DND-41 (cell line): ENCODE results near the gene PRR29.

ENCODE experiments used
- ATAC-seq: fragments of 200-7000 bp; cut with Tn5 transposase; 3 replicates; pipeline ENCODE4 v1.9.1; 2021; ENCODE audit warnings: low read depth; ENCODE audit not compliant: insufficient read depth
- DNase-seq: peaks from one replicate; pipeline ENCODE4 v3.0.0-alpha.2; 2020
- H2AFZ ChIP-seq: 2 replicates; pipeline ENCODE4 v1.6.0; 2012; ENCODE audit warnings: low read depth, low read length
- H3K27ac ChIP-seq: 2 replicates; pipeline ENCODE4 v1.5.1; 2012; ENCODE audit warnings: low read length, inconsistent platforms
- H3K27me3 ChIP-seq: fragments of 200-600 bp; sonication (generic); 2 replicates; pipeline ENCODE4 v1.6.0; 2012; ENCODE audit warnings: low read length, mild to moderate bottlenecking, inconsistent platforms; ENCODE audit not compliant: insufficient read depth, poor library complexity
- H3K36me3 ChIP-seq: 2 replicates; pipeline ENCODE4 v1.5.1; 2012; ENCODE audit warnings: low read length, inconsistent platforms; ENCODE audit not compliant: insufficient read depth
- H3K4me1 ChIP-seq: 2 replicates; pipeline ENCODE4 v1.5.1; 2012; ENCODE audit warnings: mild to moderate bottlenecking, low read length; ENCODE audit not compliant: insufficient read depth
- H3K4me2 ChIP-seq: 2 replicates; pipeline ENCODE4 v1.6.0; 2012; ENCODE audit warnings: mild to moderate bottlenecking, moderate library complexity, low read length, inconsistent platforms; ENCODE audit not compliant: insufficient read depth
- H3K4me3 ChIP-seq, 2 experiments: fragments of 200-600 bp in 1 of 2; shearing (Covaris generic) in 1 of 2; 2 replicates each; pipeline ENCODE4 v1.5.1; 2012 to 2016; ENCODE audit warnings: inconsistent platforms in 2 of 2, low read length in 2 of 2, mild to moderate bottlenecking in 2 of 2, low read depth in 1 of 2, moderate library complexity in 1 of 2
- H3K79me2 ChIP-seq: 2 replicates; pipeline ENCODE4 v1.6.0; 2012; ENCODE audit warnings: low read length, inconsistent platforms; ENCODE audit not compliant: insufficient read depth
- H3K9ac ChIP-seq: 2 replicates; pipeline ENCODE4 v1.6.0; 2012; ENCODE audit warnings: low read depth, mild to moderate bottlenecking, inconsistent platforms, low read length, moderate library complexity
- H3K9me3 ChIP-seq: 2 replicates; pipeline ENCODE4 v1.5.1; 2012; ENCODE audit warnings: low read length, moderate library complexity, mild to moderate bottlenecking, inconsistent platforms; ENCODE audit not compliant: insufficient read depth, severe bottlenecking
- H4K20me1 ChIP-seq: 2 replicates; pipeline ENCODE4 v1.6.0; 2012; ENCODE audit warnings: low read length; ENCODE audit not compliant: insufficient read depth
- EZH2 ChIP-seq: IDR thresholded peaks from 3 replicates; pipeline ENCODE4 v1.6.1; 2012; ENCODE audit warnings: borderline replicate concordance, low read depth, mild to moderate bottlenecking, moderate library complexity, low read length, inconsistent platforms; ENCODE audit not compliant: severe bottlenecking
- TF ChIP-seq, protein P1 (sequence below): IDR thresholded peaks from 2 replicates; pipeline ENCODE4 v1.5.1; 2012; ENCODE audit warnings: borderline replicate concordance, low read length, moderate library complexity, mild to moderate bottlenecking; ENCODE audit not compliant: poor library complexity, severe bottlenecking; ENCODE audit errors: extremely low read depth

PRR29 gene

GRCh38 chr17:63998050-63998720 is at the start of gene PRR29:
Gene PRR29, plus strand, starts transcription at chr17:63998351. Its CDS starts 14 bp downstream, at chr17:63998365.
- Histone ChIP-seq H3K27ac (no peak within 1 kb of the TSS), H3K4me2 (peak within 1 kb of the TSS; percentile 92), H3K79me2 (no peaks in the 10 kb centered on the region), H3K4me3 (peak within 1 kb of the TSS; percentile 10 to 64; a peak in 3 of 4 replicates), H3K36me3 (peaks cover 10% of the 10 kb centered on the region), H3K9me3 (no peaks in the 10 kb centered on the region), H4K20me1 (no peaks in the 10 kb centered on the region), H3K27me3 (no peaks in the 10 kb centered on the region), H3K4me1 (peaks cover 22% of the 10 kb centered on the region), H2AFZ (peak within 1 kb of the TSS; percentile 85), H3K9ac (peak within 1 kb of the TSS; percentile 55)
- no peak for TF ChIP-seq EZH2
- TF ChIP-seq, protein P1, sequence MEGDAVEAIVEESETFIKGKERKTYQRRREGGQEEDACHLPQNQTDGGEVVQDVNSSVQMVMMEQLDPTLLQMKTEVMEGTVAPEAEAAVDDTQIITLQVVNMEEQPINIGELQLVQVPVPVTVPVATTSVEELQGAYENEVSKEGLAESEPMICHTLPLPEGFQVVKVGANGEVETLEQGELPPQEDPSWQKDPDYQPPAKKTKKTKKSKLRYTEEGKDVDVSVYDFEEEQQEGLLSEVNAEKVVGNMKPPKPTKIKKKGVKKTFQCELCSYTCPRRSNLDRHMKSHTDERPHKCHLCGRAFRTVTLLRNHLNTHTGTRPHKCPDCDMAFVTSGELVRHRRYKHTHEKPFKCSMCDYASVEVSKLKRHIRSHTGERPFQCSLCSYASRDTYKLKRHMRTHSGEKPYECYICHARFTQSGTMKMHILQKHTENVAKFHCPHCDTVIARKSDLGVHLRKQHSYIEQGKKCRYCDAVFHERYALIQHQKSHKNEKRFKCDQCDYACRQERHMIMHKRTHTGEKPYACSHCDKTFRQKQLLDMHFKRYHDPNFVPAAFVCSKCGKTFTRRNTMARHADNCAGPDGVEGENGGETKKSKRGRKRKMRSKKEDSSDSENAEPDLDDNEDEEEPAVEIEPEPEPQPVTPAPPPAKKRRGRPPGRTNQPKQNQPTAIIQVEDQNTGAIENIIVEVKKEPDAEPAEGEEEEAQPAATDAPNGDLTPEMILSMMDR, result no peak
- ATAC-seq, result peak; percentile 96
- DNase-seq, result peak; percentile 86

GRCh38 chr17:63948521-63948920 is 49.6 kb upstream of the PRR29 start:
- Histone ChIP-seq H3K4me2 (no peak overlapping the region), H3K27ac (no peak overlapping the region), H3K9ac (no peak overlapping the region), H3K9me3 (no peaks in the 10 kb centered on the region), H4K20me1 (no peaks in the 10 kb centered on the region), H3K79me2 (no peaks in the 10 kb centered on the region), H3K4me3 (no peak overlapping the region), H3K36me3 (no peaks in the 10 kb centered on the region), H3K4me1 (peaks cover 4% of the 10 kb centered on the region; the same call in 1 of the 2 replicates), H2AFZ (no peak overlapping the region), H3K27me3 (no peaks in the 10 kb centered on the region)
- TF ChIP-seq, protein P1, result no peak
- no peak for TF ChIP-seq EZH2
- DNase-seq (no peak), ATAC-seq (no peak)

- H4K20me1 ChIP-seq, result 0 out of 2 replicates have a peak, but pooled peaks cover under 1% of the 10 kb centered on the region
- ATAC-seq (no peak), DNase-seq (no peak)
- H3K27ac ChIP-seq, result no peak overlapping the region
- H3K9ac ChIP-seq, result no peak overlapping the region
- H3K79me2 ChIP-seq, result no peaks in the 10 kb centered on the region
- TF ChIP-seq, protein P1, result no peak
- no peak for TF ChIP-seq EZH2
- H3K4me3 ChIP-seq, result no peak overlapping the region
- no peaks in the 10 kb centered on the region for H3K36me3 ChIP-seq
- H3K27me3 ChIP-seq, result no peaks in the 10 kb centered on the region
- H3K4me2 ChIP-seq, result no peak overlapping the region
- H3K4me1 ChIP-seq, result peaks cover 16% of the 10 kb centered on the region
- no peaks in the 10 kb centered on the region for H3K9me3 ChIP-seq
- no peak overlapping the region for H2AFZ ChIP-seq
Observed at GRCh38 chr17:63949576-63950250, 48.4 kb upstream of the PRR29 start.
